ENCODE data around the gene SIAH1. TPM values are rescaled to one million over a fixed set of nuclear protein-coding genes. Genes with fewer than 3 reads are reported as not detected.

SIAH1 gene
- total RNA-seq, 1 experiment from 2014 or later = 18.6 TPM

DNA sequence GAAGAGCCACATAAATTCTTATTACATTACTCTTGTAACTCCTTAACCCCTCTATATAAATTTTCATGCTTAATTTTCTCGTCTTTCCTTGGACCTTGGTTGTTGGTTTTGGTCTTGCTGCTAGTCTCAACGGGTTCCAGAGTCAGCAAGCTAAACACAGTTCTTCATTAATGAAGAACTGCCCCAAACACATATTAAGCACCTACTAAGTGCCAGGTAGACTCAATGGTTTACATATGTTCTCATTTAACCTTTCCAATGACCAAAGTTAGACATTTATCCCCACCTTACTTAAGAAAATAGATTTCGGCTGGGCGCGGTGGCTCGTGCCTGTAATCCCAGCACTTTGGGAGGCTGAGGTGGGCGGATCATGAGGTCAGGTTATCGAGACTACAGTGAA lies 15.0 kb downstream of the SIAH1 start:
- no peak for DNase-seq
- Histone ChIP-seq H3K9me2 (ENCODE audit: insufficient read depth) (no peaks in the 10 kb centered on the region), H3F3A (ENCODE audit: insufficient read depth, low read depth) (peaks cover 16% of the 10 kb centered on the region; the same call in 1 of the 2 replicates), H4K20me1 (ENCODE audit: insufficient read depth) (peaks cover 6% of the 10 kb centered on the region; the same call in 1 of the 2 replicates), H3K4me3 (no peak overlapping the region), H2AFZ (no peak overlapping the region), H3K4me1 (replicated peaks; ENCODE audit: insufficient read depth) (peaks cover 33% of the 10 kb centered on the region), H3K4me2 (no peak overlapping the region), H3K27me3 (ENCODE audit: insufficient read depth, low read depth) (no peaks in the 10 kb centered on the region), H3K27ac (no peak overlapping the region), H3K79me2 (ENCODE audit: low read depth) (peaks cover 94% of the 10 kb centered on the region), H3K36me3 (ENCODE audit: low read depth) (no peaks in the 10 kb centered on the region), H3K9me3 (ENCODE audit: insufficient read depth, low read depth) (no peaks in the 10 kb centered on the region)
- CTCF ChIA-PET = no interaction called here
- intact Hi-C loops (cut with micrococcal nuclease; ENCODE audit: unreplicated experiment) = no loop called here
- no TSS peak for BruUV-seq (replicated peaks)
- POLR2A ChIA-PET (ENCODE audit: unreplicated experiment) = interaction anchor here (0.6 kb wide), 1 partner anchor 133 kb away, joined by 3 read pairs; no protein-coding TSS in a partner anchor
- TF ChIP-seq, protein P1, sequence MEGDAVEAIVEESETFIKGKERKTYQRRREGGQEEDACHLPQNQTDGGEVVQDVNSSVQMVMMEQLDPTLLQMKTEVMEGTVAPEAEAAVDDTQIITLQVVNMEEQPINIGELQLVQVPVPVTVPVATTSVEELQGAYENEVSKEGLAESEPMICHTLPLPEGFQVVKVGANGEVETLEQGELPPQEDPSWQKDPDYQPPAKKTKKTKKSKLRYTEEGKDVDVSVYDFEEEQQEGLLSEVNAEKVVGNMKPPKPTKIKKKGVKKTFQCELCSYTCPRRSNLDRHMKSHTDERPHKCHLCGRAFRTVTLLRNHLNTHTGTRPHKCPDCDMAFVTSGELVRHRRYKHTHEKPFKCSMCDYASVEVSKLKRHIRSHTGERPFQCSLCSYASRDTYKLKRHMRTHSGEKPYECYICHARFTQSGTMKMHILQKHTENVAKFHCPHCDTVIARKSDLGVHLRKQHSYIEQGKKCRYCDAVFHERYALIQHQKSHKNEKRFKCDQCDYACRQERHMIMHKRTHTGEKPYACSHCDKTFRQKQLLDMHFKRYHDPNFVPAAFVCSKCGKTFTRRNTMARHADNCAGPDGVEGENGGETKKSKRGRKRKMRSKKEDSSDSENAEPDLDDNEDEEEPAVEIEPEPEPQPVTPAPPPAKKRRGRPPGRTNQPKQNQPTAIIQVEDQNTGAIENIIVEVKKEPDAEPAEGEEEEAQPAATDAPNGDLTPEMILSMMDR (conservative IDR thresholded peaks at IDR 0.05) = no peak
- TF ChIP-seq EZH2 (IDR thresholded peaks at IDR 0.05; ENCODE audit: low read depth) = no peak

DNA sequence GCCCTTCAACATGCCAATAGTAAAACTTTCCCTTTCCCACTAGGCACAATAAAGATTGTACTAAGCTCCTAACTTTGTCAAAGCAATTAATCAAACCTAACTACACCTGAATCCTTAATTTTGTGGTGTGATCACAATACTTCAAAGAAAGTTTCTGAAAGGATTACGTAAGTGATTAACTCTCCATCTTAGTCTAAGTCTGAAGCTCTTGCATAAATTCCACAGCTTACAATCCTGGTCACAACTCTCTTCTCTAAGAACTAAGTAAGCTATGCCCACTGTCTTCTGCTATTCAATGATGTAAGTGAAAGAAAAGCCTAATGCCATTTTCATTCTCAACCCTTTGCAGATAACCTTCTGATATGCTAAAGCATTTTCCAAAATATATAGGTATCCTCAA lies 15.4 kb downstream of the SIAH1 start:
- no peak for TF ChIP-seq EZH2 (IDR thresholded peaks at IDR 0.05; ENCODE audit: low read depth)
- TF ChIP-seq, protein P1 (conservative IDR thresholded peaks at IDR 0.05) = no peak
- Histone ChIP-seq H3K27ac (no peak overlapping the region), H3K4me3 (no peak overlapping the region), H3K79me2 (ENCODE audit: low read depth) (peaks cover 94% of the 10 kb centered on the region), H3F3A (ENCODE audit: insufficient read depth, low read depth) (peaks cover 21% of the 10 kb centered on the region; the same call in 1 of the 2 replicates), H3K4me2 (no peak overlapping the region), H4K20me1 (ENCODE audit: insufficient read depth) (peaks cover 9% of the 10 kb centered on the region; the same call in 1 of the 2 replicates), H3K27me3 (ENCODE audit: insufficient read depth, low read depth) (no peaks in the 10 kb centered on the region), H2AFZ (no peak overlapping the region), H3K36me3 (ENCODE audit: low read depth) (no peaks in the 10 kb centered on the region), H3K9me3 (ENCODE audit: insufficient read depth, low read depth) (no peaks in the 10 kb centered on the region), H3K9me2 (ENCODE audit: insufficient read depth) (no peaks in the 10 kb centered on the region), H3K4me1 (replicated peaks; ENCODE audit: insufficient read depth) (peaks cover 38% of the 10 kb centered on the region)
- no peak for DNase-seq
- no TSS peak for BruUV-seq (replicated peaks)
- intact Hi-C loops (cut with micrococcal nuclease; ENCODE audit: unreplicated experiment) = loop anchor here (5.0 kb wide), 2 partner anchors 158 to 238 kb away; no protein-coding TSS in a partner anchor
- ChIA-PET POLR2A (ENCODE audit: unreplicated experiment) (interaction anchor here (0.6 kb wide), 1 partner anchor 133 kb away, joined by 3 read pairs; no protein-coding TSS in a partner anchor), CTCF (no interaction called here)

GRCh38 chr16:48367441-48368049 lies 17.7 kb downstream of the SIAH1 start:
- Histone ChIP-seq H3K9me2 (ENCODE audit: insufficient read depth) (no peaks in the 10 kb centered on the region), H3K79me2 (ENCODE audit: low read depth) (peaks cover 94% of the 10 kb centered on the region), H3K4me2 (peak overlapping the region; percentile 96), H3K4me1 (replicated peaks; ENCODE audit: insufficient read depth) (peaks cover 37% of the 10 kb centered on the region), H3K9me3 (ENCODE audit: insufficient read depth, low read depth) (no peaks in the 10 kb centered on the region), H3K4me3 (peak overlapping the region; percentile 73; the same call in 1 of the 2 replicates), H4K20me1 (ENCODE audit: insufficient read depth) (peaks cover 14% of the 10 kb centered on the region; the same call in 1 of the 2 replicates), H3F3A (ENCODE audit: insufficient read depth, low read depth) (peaks cover 26% of the 10 kb centered on the region; the same call in 1 of the 2 replicates), H3K27ac (peak overlapping the region; percentile 100), H2AFZ (no peak overlapping the region), H3K36me3 (ENCODE audit: low read depth) (no peaks in the 10 kb centered on the region), H3K27me3 (ENCODE audit: insufficient read depth, low read depth) (no peaks in the 10 kb centered on the region)
- TF ChIP-seq, protein P1 (conservative IDR thresholded peaks at IDR 0.05) = no peak
- TF ChIP-seq EZH2 (IDR thresholded peaks at IDR 0.05; ENCODE audit: low read depth) = no peak
- intact Hi-C loops (cut with micrococcal nuclease; ENCODE audit: unreplicated experiment) = loop anchor here (5.0 kb wide), 2 partner anchors 160 to 240 kb away; no protein-coding TSS in a partner anchor
- no peak for DNase-seq
- BruUV-seq (replicated peaks) = no TSS peak
- CTCF ChIA-PET = no interaction called here
- POLR2A ChIA-PET (ENCODE audit: unreplicated experiment) = no interaction called here

Measured in PC-9 (cell line).